SK-N-SH treated with all-trans-retinoic acid at 6 μM for 48 hours (cell line): Measurements from ENCODE around the gene C16orf46.

Experiments used
- ATAC-seq: fragments of 200-7000 bp; cut with Tn5 transposase; 3 replicates; pipeline ENCODE4 v1.9.1; 2020; ENCODE audit warnings: mild to moderate bottlenecking, moderate library complexity
- ARNTL ChIP-seq: fragments of 450-650 bp; formaldehyde crosslinking; IDR thresholded peaks from 2 replicates; pipeline ENCODE4 v1.5.0; 2020; ENCODE audit warnings: low read depth, mild to moderate bottlenecking, moderate library complexity, borderline replicate concordance
- BACH2 ChIP-seq: fragments of 250-450 bp; sonication (Bioruptor Pico); IDR thresholded peaks from 2 replicates; pipeline ENCODE4 v1.9.0; 2021; ENCODE audit warnings: mild to moderate bottlenecking, borderline replicate concordance
- CSDC2 ChIP-seq: fragments of 250-450 bp; sonication (Bioruptor Pico); IDR thresholded peaks from 2 replicates; pipeline ENCODE4 v1.5.0; 2020; ENCODE audit warnings: mild to moderate bottlenecking, moderate library complexity
- GLIS3 ChIP-seq: fragments of 250-450 bp; sonication (Bioruptor Pico); IDR thresholded peaks from 2 replicates; pipeline ENCODE4 v1.5.0; 2020; ENCODE audit warnings: mild to moderate bottlenecking, moderate library complexity
- ISL1 ChIP-seq: fragments of 250-450 bp; sonication (Bioruptor Pico); IDR thresholded peaks from 2 replicates; pipeline ENCODE4 v2.1.2; 2022; ENCODE audit warnings: mild to moderate bottlenecking, moderate library complexity
- OSR1 ChIP-seq: fragments of 250-450 bp; sonication (Bioruptor Pico); IDR thresholded peaks from 2 replicates; pipeline ENCODE4 v1.8.0; 2022; ENCODE audit warnings: moderate library complexity, mild to moderate bottlenecking, inconsistent platforms
- PPARA ChIP-seq: fragments of 250-450 bp; sonication (Bioruptor Pico); IDR thresholded peaks from 2 replicates; pipeline ENCODE4 v1.5.0; 2020; ENCODE audit warnings: mild to moderate bottlenecking, borderline replicate concordance
- RARB ChIP-seq: fragments of 250-450 bp; sonication (Bioruptor Pico); IDR thresholded peaks from 2 replicates; pipeline ENCODE4 v1.8.0; 2021; ENCODE audit warnings: mild to moderate bottlenecking, moderate library complexity
- SNAI2 ChIP-seq: fragments of 250-450 bp; sonication (Bioruptor Pico); IDR thresholded peaks from 2 replicates; pipeline ENCODE4 v1.5.0; 2020; ENCODE audit warnings: mild to moderate bottlenecking, moderate library complexity
- TCF4 ChIP-seq: fragments of 250-450 bp; sonication (Bioruptor Pico); IDR thresholded peaks from 2 replicates; pipeline ENCODE4 v1.8.0; 2021; ENCODE audit warnings: mild to moderate bottlenecking, moderate library complexity, borderline replicate concordance
- TOX ChIP-seq: fragments of 250-450 bp; sonication (Bioruptor Pico); IDR thresholded peaks from 2 replicates; pipeline ENCODE4 v1.8.0; 2021; ENCODE audit warnings: mild to moderate bottlenecking, moderate library complexity, borderline replicate concordance
- ZC3H10 ChIP-seq: fragments of 250-450 bp; sonication (Bioruptor Pico); IDR thresholded peaks from 2 replicates; pipeline ENCODE4 v1.5.1; 2021; ENCODE audit warnings: mild to moderate bottlenecking, moderate library complexity
- ZFP3 ChIP-seq: fragments of 250-450 bp; sonication (Bioruptor Pico); IDR thresholded peaks from 2 replicates; pipeline ENCODE4 v1.5.0; 2020; ENCODE audit warnings: mild to moderate bottlenecking, moderate library complexity
- ZFP30 ChIP-seq: fragments of 450-650 bp; formaldehyde crosslinking; IDR thresholded peaks from 2 replicates; pipeline ENCODE4 v1.5.0; 2022; ENCODE audit warnings: mild to moderate bottlenecking, moderate library complexity
- ZNF70 ChIP-seq: fragments of 450-650 bp; formaldehyde crosslinking; IDR thresholded peaks from 2 replicates; pipeline ENCODE4 v1.5.0; 2020; ENCODE audit warnings: mild to moderate bottlenecking, moderate library complexity
- ZNF8 ChIP-seq: fragments of 450-650 bp; formaldehyde crosslinking; IDR thresholded peaks from 2 replicates; pipeline ENCODE4 v1.5.0; 2020; ENCODE audit warnings: mild to moderate bottlenecking, moderate library complexity
- TF ChIP-seq, protein P1 (sequence below): fragments of 250-450 bp; sonication (Bioruptor Pico); IDR thresholded peaks from 2 replicates; pipeline ENCODE4 v1.5.1; 2021; ENCODE audit warnings: mild to moderate bottlenecking, moderate library complexity
- TF ChIP-seq, protein P2 (sequence below): fragments of 250-450 bp; sonication (Bioruptor Pico); IDR thresholded peaks from 2 replicates; pipeline ENCODE4 v1.5.1; 2020; ENCODE audit warnings: low read depth, mild to moderate bottlenecking, moderate library complexity
- TF ChIP-seq, protein P3 (sequence below): fragments of 250-450 bp; sonication (Bioruptor Pico); IDR thresholded peaks from 2 replicates; pipeline ENCODE4 v1.8.0; 2020; ENCODE audit warnings: mild to moderate bottlenecking, moderate library complexity, borderline replicate concordance
- TF ChIP-seq, protein P4 (sequence below): fragments of 250-450 bp; sonication (Bioruptor Pico); IDR thresholded peaks from 2 replicates; pipeline ENCODE4 v1.8.0; 2021; ENCODE audit warnings: low read depth, mild to moderate bottlenecking, moderate library complexity, borderline replicate concordance

C16orf46 gene

DNA sequence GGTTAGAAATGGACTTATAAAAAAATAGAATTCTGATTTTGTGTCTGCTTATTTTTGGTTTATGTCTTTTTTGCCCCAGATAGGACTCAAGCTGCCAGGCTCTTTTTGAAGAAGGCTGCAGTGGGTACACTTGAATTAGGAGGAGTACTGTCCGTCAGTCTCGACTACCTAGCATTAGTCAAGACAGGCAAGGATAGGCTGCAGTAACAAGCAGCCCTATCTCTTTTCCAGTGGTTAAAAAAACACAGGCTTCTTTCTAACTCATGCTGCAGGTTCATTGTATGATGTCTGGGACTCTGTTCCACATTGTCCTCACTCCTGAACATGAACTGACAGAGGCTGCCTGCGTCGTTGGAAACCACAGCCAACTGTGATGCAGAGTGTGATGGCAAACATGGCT, 8.0 kb downstream of the C16orf46 start (continued):
- TF ChIP-seq, protein P1, sequence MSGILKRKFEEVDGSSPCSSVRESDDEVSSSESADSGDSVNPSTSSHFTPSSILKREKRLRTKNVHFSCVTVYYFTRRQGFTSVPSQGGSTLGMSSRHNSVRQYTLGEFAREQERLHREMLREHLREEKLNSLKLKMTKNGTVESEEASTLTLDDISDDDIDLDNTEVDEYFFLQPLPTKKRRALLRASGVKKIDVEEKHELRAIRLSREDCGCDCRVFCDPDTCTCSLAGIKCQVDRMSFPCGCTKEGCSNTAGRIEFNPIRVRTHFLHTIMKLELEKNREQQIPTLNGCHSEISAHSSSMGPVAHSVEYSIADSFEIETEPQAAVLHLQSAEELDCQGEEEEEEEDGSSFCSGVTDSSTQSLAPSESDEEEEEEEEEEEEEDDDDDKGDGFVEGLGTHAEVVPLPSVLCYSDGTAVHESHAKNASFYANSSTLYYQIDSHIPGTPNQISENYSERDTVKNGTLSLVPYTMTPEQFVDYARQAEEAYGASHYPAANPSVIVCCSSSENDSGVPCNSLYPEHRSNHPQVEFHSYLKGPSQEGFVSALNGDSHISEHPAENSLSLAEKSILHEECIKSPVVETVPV (CRISPR knock-in tag) = no peak
- TF ChIP-seq ZNF8 (no peak), PPARA (CRISPR knock-in tag) (no peak), CSDC2 (CRISPR knock-in tag) (no peak), SNAI2 (no peak)
- TF ChIP-seq, protein P2, sequence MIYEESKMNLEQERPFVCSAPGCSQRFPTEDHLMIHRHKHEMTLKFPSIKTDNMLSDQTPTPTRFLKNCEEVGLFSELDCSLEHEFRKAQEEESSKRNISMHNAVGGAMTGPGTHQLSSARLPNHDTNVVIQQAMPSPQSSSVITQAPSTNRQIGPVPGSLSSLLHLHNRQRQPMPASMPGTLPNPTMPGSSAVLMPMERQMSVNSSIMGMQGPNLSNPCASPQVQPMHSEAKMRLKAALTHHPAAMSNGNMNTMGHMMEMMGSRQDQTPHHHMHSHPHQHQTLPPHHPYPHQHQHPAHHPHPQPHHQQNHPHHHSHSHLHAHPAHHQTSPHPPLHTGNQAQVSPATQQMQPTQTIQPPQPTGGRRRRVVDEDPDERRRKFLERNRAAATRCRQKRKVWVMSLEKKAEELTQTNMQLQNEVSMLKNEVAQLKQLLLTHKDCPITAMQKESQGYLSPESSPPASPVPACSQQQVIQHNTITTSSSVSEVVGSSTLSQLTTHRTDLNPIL = no peak
- TF ChIP-seq, all 23 proteins: peak for 0

DNA sequence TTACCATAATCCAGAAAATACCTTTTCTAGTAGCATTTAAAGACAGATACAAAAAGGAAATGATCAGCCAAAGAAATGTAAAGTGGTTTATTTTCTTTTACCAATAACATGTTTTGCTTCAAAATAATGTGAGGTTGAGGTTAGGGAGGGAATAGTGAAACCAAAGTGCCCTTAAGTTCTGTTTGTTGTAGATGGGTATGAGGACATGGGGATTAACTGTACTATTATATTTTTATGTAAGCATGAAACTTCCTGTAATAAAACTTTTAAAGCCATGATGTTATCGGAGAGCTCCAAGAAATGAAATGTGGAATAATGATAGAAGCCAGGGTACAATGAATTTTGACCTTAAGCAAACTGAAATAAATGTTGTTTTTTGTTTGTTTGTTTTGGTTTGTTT, 9.9 kb downstream of the C16orf46 start:
- TF ChIP-seq ZNF70 (CRISPR knock-in tag) (no peak), ISL1 (CRISPR knock-in tag) (no peak)
- TF ChIP-seq, protein P3, sequence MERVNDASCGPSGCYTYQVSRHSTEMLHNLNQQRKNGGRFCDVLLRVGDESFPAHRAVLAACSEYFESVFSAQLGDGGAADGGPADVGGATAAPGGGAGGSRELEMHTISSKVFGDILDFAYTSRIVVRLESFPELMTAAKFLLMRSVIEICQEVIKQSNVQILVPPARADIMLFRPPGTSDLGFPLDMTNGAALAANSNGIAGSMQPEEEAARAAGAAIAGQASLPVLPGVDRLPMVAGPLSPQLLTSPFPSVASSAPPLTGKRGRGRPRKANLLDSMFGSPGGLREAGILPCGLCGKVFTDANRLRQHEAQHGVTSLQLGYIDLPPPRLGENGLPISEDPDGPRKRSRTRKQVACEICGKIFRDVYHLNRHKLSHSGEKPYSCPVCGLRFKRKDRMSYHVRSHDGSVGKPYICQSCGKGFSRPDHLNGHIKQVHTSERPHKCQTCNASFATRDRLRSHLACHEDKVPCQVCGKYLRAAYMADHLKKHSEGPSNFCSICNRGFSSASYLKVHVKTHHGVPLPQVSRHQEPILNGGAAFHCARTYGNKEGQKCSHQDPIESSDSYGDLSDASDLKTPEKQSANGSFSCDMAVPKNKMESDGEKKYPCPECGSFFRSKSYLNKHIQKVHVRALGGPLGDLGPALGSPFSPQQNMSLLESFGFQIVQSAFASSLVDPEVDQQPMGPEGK (CRISPR knock-in tag) = no peak
- TF ChIP-seq, protein P4, sequence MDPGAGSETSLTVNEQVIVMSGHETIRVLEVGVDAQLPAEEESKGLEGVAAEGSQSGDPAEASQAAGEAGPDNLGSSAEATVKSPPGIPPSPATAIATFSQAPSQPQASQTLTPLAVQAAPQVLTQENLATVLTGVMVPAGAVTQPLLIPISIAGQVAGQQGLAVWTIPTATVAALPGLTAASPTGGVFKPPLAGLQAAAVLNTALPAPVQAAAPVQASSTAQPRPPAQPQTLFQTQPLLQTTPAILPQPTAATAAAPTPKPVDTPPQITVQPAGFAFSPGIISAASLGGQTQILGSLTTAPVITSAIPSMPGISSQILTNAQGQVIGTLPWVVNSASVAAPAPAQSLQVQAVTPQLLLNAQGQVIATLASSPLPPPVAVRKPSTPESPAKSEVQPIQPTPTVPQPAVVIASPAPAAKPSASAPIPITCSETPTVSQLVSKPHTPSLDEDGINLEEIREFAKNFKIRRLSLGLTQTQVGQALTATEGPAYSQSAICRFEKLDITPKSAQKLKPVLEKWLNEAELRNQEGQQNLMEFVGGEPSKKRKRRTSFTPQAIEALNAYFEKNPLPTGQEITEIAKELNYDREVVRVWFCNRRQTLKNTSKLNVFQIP (CRISPR knock-in tag) = no peak
- ATAC-seq = no peak

DNA sequence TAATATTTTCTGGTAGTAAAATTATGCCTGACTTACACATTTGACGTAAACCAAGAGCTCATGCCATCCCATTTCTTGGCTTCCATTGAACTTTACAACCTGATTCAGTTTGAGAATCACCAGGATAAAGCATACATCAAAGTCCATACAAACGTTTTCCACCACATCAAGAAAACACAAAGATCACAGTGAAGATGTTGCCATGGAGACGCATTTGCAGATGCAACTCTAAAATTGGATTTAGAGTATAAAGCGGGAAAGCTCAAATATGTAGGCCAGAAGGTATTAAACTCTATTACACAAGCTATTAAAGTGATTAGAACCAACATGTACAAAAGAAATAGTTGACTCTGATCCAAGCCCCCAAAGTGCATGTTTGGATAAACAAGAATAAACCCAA, 10.4 kb downstream of the C16orf46 start:
- no peak for TF ChIP-seq PPARA (CRISPR knock-in tag)
- TF ChIP-seq, protein P1 (CRISPR knock-in tag) = no peak
- no peak for TF ChIP-seq TOX (CRISPR knock-in tag)
- TF ChIP-seq ZNF8 = no peak
- TF ChIP-seq OSR1 (CRISPR knock-in tag) = no peak
- TF ChIP-seq, protein P3 (CRISPR knock-in tag) = no peak
- TF ChIP-seq ARNTL (CRISPR knock-in tag) = no peak
- TF ChIP-seq RARB (CRISPR knock-in tag) = no peak
- TF ChIP-seq GLIS3 (CRISPR knock-in tag) = no peak
- no peak for TF ChIP-seq ZNF70 (CRISPR knock-in tag)
- no peak for TF ChIP-seq ZC3H10 (CRISPR knock-in tag)
- TF ChIP-seq BACH2 (CRISPR knock-in tag) = no peak
- no peak for TF ChIP-seq ZFP30 (CRISPR knock-in tag)
- no peak for TF ChIP-seq ZFP3 (CRISPR knock-in tag)
- TF ChIP-seq TCF4 (CRISPR knock-in tag) = no peak
- TF ChIP-seq SNAI2 = no peak
- no peak for ATAC-seq
